ENCODE results near the gene ZNF653.

The ZNF653 gene

GRCh38 chr19:11505504-11506100, at the start of gene ZNF653:
Gene ZNF653 (minus strand): TSS chr19:11505839. CDS start chr19:11505786, 53 bp downstream.
- peak; percentile 92 for DNase-seq

- DNase-seq = no peak
Observed at GRCh38 chr19:11555246-11555645, 49.6 kb upstream of the ZNF653 start.

GRCh38 chr19:11554160-11554559, 48.5 kb upstream of the ZNF653 start:
- no peak for DNase-seq

GRCh38 chr19:11552666-11553372, 47.2 kb upstream of the ZNF653 start:
- no peak for DNase-seq

- no peak for DNase-seq
Observed at GRCh38 chr19:11551603-11552235, 46.1 kb upstream of the ZNF653 start.

- no peak for DNase-seq
Observed at GRCh38 chr19:11550265-11550664, 44.6 kb upstream of the ZNF653 start.

GRCh38 chr19:11549386-11549953, 43.8 kb upstream of the ZNF653 start:
- DNase-seq = no peak

GRCh38 chr19:11547929-11548700, 42.5 kb upstream of the ZNF653 start:
- DNase-seq = no peak

GRCh38 chr19:11541238-11541637, 35.6 kb upstream of the ZNF653 start:
- no peak for DNase-seq

GRCh38 chr19:11540645-11541044, 35.0 kb upstream of the ZNF653 start:
- no peak for DNase-seq

- DNase-seq = no peak
Observed at GRCh38 chr19:11539495-11540365, 34.1 kb upstream of the ZNF653 start.

- no peak for DNase-seq
Observed at GRCh38 chr19:11538232-11539036, 32.8 kb upstream of the ZNF653 start, which contains the start of gene CNN1. Gene CNN1 (plus strand): TSS chr19:11538851. CDS start chr19:11538928, 77 bp downstream.

- peak; percentile 61 for DNase-seq
Observed at GRCh38 chr19:11535792-11536595, 30.4 kb upstream of the ZNF653 start.

- DNase-seq = no peak
Observed at GRCh38 chr19:11534948-11535347, 29.3 kb upstream of the ZNF653 start.

GRCh38 chr19:11534538-11534937, 28.9 kb upstream of the ZNF653 start:
- no peak for DNase-seq

- DNase-seq = peak; percentile 21
Observed at GRCh38 chr19:11530432-11530831, 24.8 kb upstream of the ZNF653 start.

- DNase-seq = peak; percentile 96
Observed at GRCh38 chr19:11528551-11529341, 23.1 kb upstream of the ZNF653 start, which contains the start of gene ECSIT. Gene ECSIT (minus strand): TSS chr19:11529134. CDS start chr19:11519170, 9,964 bp downstream.

GRCh38 chr19:11519138-11519537, 13.5 kb upstream of the ZNF653 start:
- DNase-seq = no peak

- no peak for DNase-seq
Observed at GRCh38 chr19:11513946-11514345, 8.3 kb upstream of the ZNF653 start.

All from NCI-H1105 treated with DMSO at 0.1 percent for 48 hours (cell line).